DMS153 treated with DMSO at 0.1 percent for 48 hours (cell line): ENCODE results near the gene ARHGEF12.

Source experiments
- DNase-seq: peaks from one replicate; lab custom pipeline; 2025; ENCODE audit not compliant: unreplicated experiment; lab: John Stamatoyannopoulos, UW

Gene ARHGEF12

GRCh38 chr11:120384476-120384875, 48.3 kb downstream of the ARHGEF12 start:
- no peak for DNase-seq

- DNase-seq: no peak
These were observed 48.9 kb downstream of the ARHGEF12 start for GRCh38 chr11:120385110-120385509.

GRCh38 chr11:120385655-120386054, 49.4 kb downstream of the ARHGEF12 start:
- DNase-seq: no peak

GRCh38 chr11:120386318-120386717, 50.1 kb downstream of the ARHGEF12 start:
- no peak for DNase-seq

GRCh38 chr11:120386774-120387371, 50.7 kb downstream of the ARHGEF12 start:
- DNase-seq: no peak

- no peak for DNase-seq
These were observed 52.0 kb downstream of the ARHGEF12 start for GRCh38 chr11:120388261-120388660.

- no peak for DNase-seq
These were observed 53.7 kb downstream of the ARHGEF12 start for GRCh38 chr11:120389693-120390584.

- DNase-seq: no peak
These were observed 54.3 kb downstream of the ARHGEF12 start for GRCh38 chr11:120390585-120390922.

GRCh38 chr11:120391292-120391691, 55.1 kb downstream of the ARHGEF12 start:
- no peak for DNase-seq

- no peak for DNase-seq
These were observed 55.6 kb downstream of the ARHGEF12 start for GRCh38 chr11:120391854-120392253.

- DNase-seq: no peak
These were observed 56.1 kb downstream of the ARHGEF12 start for GRCh38 chr11:120392314-120392713.

- no peak for DNase-seq
These were observed 56.6 kb downstream of the ARHGEF12 start for GRCh38 chr11:120392793-120393192.

- DNase-seq: no peak
These were observed 57.9 kb downstream of the ARHGEF12 start for GRCh38 chr11:120394119-120394518.

GRCh38 chr11:120395778-120396177, 59.6 kb downstream of the ARHGEF12 start:
- no peak for DNase-seq

- DNase-seq: no peak
These were observed 61.9 kb downstream of the ARHGEF12 start for GRCh38 chr11:120398132-120398531.

- no peak for DNase-seq
These were observed 63.1 kb downstream of the ARHGEF12 start for GRCh38 chr11:120399307-120399706.

- peak; percentile 33 for DNase-seq
These were observed 64.6 kb downstream of the ARHGEF12 start for GRCh38 chr11:120400564-120401364.

- DNase-seq: no peak
These were observed 65.3 kb downstream of the ARHGEF12 start for GRCh38 chr11:120401506-120401905.

GRCh38 chr11:120403966-120404365, 67.8 kb downstream of the ARHGEF12 start:
- no peak for DNase-seq

- no peak for DNase-seq
These were observed 68.3 kb downstream of the ARHGEF12 start for GRCh38 chr11:120404495-120404894.

GRCh38 chr11:120409655-120410054, 73.4 kb downstream of the ARHGEF12 start:
- no peak for DNase-seq
